ENCODE measurements around the gene HINFP. TPM values are rescaled to one million over a fixed set of nuclear protein-coding genes. Genes with fewer than 3 reads are reported as not detected.
A peak's percentile ranks its signal among the peaks of the same experiment; 100 is the strongest.

HINFP gene
- total and polyA plus RNA-seq, 9 of the 15 experiments (the other 6 are each of a cell fraction or from before 2014, with no cell fraction given): 13.8 to 34.1 (median 22.5) TPM

GRCh38 chr11:119087747-119088241 lies 33.6 kb upstream of the HINFP start (continued):
- TF ChIP-seq TBP (optimal IDR thresholded peaks at IDR 0.05; ENCODE audit: low read depth, low read length): no peak
- peak; percentile 96 for TF ChIP-seq HDAC2 (IDR thresholded peaks at IDR 0.05)
- no peak for TF ChIP-seq NFXL1 (CRISPR knock-in tag; IDR thresholded peaks at IDR 0.05)
- no peak for TF ChIP-seq TGIF2 (CRISPR knock-in tag; IDR thresholded peaks at IDR 0.05)
- no peak for TF ChIP-seq SMARCA5 (IDR thresholded peaks at IDR 0.05)
- peak; percentile 69; the same call in 1 of the 2 replicates for TF ChIP-seq ZNF311 (CRISPR knock-in tag; IDR thresholded peaks at IDR 0.05)
- TF ChIP-seq CHD2 (IDR thresholded peaks at IDR 0.05; ENCODE audit: low read depth, low read length): no peak
- no peak for TF ChIP-seq JUNB (CRISPR knock-in tag; conservative IDR thresholded peaks at IDR 0.05)
- TF ChIP-seq CHCHD3 (CRISPR knock-in tag; IDR thresholded peaks at IDR 0.05): no peak
- TF ChIP-seq DPF2 (IDR thresholded peaks at IDR 0.05): peak; percentile 99
- no peak for TF ChIP-seq ZNF121 (CRISPR knock-in tag; conservative IDR thresholded peaks at IDR 0.05)
- peak; percentile 81 for TF ChIP-seq MEIS2 (IDR thresholded peaks at IDR 0.05; ENCODE audit: partially characterized antibody)
- TF ChIP-seq E2F3 (CRISPR knock-in tag; IDR thresholded peaks at IDR 0.05): no peak
- no peak; the same call in 1 of the 2 replicates for TF ChIP-seq MGA (IDR thresholded peaks at IDR 0.05)
- peak; percentile 58; the same call in 1 of the 2 replicates for TF ChIP-seq ZNF609 (CRISPR knock-in tag; IDR thresholded peaks at IDR 0.05; ENCODE audit: borderline replicate concordance)
